ENCODE data around the gene ART3.

- TF ChIP-seq, protein P1, sequence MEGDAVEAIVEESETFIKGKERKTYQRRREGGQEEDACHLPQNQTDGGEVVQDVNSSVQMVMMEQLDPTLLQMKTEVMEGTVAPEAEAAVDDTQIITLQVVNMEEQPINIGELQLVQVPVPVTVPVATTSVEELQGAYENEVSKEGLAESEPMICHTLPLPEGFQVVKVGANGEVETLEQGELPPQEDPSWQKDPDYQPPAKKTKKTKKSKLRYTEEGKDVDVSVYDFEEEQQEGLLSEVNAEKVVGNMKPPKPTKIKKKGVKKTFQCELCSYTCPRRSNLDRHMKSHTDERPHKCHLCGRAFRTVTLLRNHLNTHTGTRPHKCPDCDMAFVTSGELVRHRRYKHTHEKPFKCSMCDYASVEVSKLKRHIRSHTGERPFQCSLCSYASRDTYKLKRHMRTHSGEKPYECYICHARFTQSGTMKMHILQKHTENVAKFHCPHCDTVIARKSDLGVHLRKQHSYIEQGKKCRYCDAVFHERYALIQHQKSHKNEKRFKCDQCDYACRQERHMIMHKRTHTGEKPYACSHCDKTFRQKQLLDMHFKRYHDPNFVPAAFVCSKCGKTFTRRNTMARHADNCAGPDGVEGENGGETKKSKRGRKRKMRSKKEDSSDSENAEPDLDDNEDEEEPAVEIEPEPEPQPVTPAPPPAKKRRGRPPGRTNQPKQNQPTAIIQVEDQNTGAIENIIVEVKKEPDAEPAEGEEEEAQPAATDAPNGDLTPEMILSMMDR (IDR thresholded peaks at IDR 0.05) = no peak
- TF ChIP-seq RFX5 (IDR thresholded peaks at IDR 0.05) (no peak), KDM1A (IDR thresholded peaks at IDR 0.05; ENCODE audit: low read depth) (no peak), SMC3 (IDR thresholded peaks at IDR 0.05) (no peak), EP300 (IDR thresholded peaks at IDR 0.05) (no peak), CHD4 (IDR thresholded peaks at IDR 0.05; ENCODE audit: borderline replicate concordance) (no peak), ZFP36 (IDR thresholded peaks at IDR 0.05; ENCODE audit: borderline replicate concordance, partially characterized antibody) (no peak), RAD21 (conservative IDR thresholded peaks at IDR 0.05 in 1 of 2, IDR thresholded peaks at IDR 0.05 in 1 of 2) (no peak), GATA3 (IDR thresholded peaks at IDR 0.05; ENCODE audit: borderline replicate concordance) (no peak)
Measured at GRCh38 chr4:76108467-76109181, 34.1 kb downstream of the ART3 start.
